Vagina (tissue), 2 donors: Measurements from ENCODE around the gene GNAO1. TPM values are rescaled to one million over a fixed set of nuclear protein-coding genes. Genes with fewer than 3 reads are reported as not detected.
A peak's percentile ranks its signal among the peaks of the same experiment; 100 is the strongest.

Experiments
- DNase-seq, 2 donors: peaks; one replicate each; pipeline ENCODE4 v3.0.0-alpha.2; 2017; ENCODE audit errors: extremely low spot score in 2 of 2
- H3K27ac ChIP-seq: fragments of 200-600 bp; sonication (generic); one replicate; pipeline ENCODE4 v1.5.1; 2019
- H3K27me3 ChIP-seq: fragments of 200-600 bp; sonication (generic); one replicate; pipeline ENCODE4 v1.5.1; 2019
- H3K36me3 ChIP-seq, 2 donors: fragments of 200-600 bp; sonication (generic); one replicate each; pipeline ENCODE4 v1.5.1; 2017 to 2019
- H3K4me1 ChIP-seq: fragments of 200-600 bp; sonication (generic); one replicate; pipeline ENCODE4 v1.5.1; 2019
- H3K4me3 ChIP-seq, 2 donors: fragments of 200-600 bp; sonication (generic); 1 replicate in 1 of 2; 2 replicates in 1 of 2; pipeline ENCODE4 v1.5.1; 2016 to 2019
- H3K9me3 ChIP-seq: fragments of 200-600 bp; sonication (generic); one replicate; pipeline ENCODE4 v1.5.1; 2019
- POLR2A ChIP-seq, 2 donors: fragments of 450-650 bp; IDR thresholded peaks; one replicate each; pipeline ENCODE4 v1.6.1; 2017; ENCODE audit warnings: antibody characterized with exemption in 2 of 2, mild to moderate bottlenecking in 2 of 2, moderate library complexity in 2 of 2
- POLR2AphosphoS5 ChIP-seq, 2 donors: sonication (generic); formaldehyde crosslinking; IDR thresholded peaks; one replicate each; pipeline ENCODE4 v1.9.0; 2017; ENCODE audit warnings: antibody characterized with exemption in 2 of 2, mild to moderate bottlenecking in 2 of 2, low read depth in 1 of 2; ENCODE audit not compliant: insufficient read depth in 1 of 2
- intact Hi-C: fragments of 100-400 bp; cut with DNase I; formaldehyde crosslinking; loops from one replicate; pipeline ENCODE4 v1.15.1; 2023
- total RNA-seq: library from RNA; depleted of rRNA; stranded (reverse); fragments of >200 nt; gene quantifications from one replicate; pipeline ENCODE4 v1.2.3, GENCODE V29; 2016
- TF ChIP-seq, protein P1 (sequence below), 3 experiments: fragments of 450-650 bp in 2 of 3; fragments of 200-600 bp in 1 of 3; sonication (generic) in 1 of 3; IDR thresholded peaks; one replicate each; pipeline ENCODE4 v1.5.1; 2017 to 2019; ENCODE audit warnings: antibody characterized with exemption in 3 of 3, mild to moderate bottlenecking in 2 of 3, moderate library complexity in 2 of 3

The GNAO1 gene
- total RNA-seq, 1 donor from 2014 or later, result 16.2 TPM

DNA sequence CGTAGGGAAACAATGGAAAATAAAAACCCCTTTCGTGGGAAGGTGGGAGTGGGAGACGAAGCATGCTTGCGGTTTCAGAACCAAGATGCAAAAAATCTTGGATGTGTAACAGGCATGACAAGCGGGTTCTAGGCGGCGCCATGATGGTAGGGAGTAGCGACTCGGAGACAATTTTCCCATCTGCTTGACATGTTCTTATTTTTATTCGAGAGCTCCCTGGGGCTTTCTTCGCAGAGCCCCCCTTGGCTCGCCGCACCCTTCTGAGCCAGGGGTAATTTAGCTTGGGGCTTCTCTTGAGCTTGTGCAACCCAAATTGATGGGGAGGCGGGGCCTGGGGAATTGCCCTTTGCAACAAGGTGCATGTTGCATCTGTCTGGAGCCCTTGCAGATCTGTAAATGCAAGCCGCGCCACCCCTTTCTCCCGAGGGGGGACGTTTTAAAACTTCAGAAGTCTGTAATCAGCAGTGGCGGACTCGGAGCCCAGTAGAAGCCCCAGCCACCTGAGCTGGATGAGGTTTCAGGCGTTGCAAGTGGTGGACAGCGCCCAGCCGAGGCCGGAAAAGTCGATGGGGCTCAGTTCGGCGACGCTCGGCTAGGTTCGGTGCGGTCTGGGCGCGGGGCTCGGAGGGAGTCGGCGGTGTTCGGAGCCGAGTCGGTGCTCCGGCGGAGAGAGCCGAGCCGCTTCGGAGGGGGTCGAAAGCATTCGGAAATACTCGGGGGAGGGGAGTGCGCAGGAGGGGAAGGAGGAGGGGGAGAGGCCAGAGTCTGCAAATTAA is 2.9 kb downstream of the GNAO1 start:
- Histone ChIP-seq H3K27ac (no peak overlapping the region), H3K4me3 (peak overlapping the region; percentile 17 to 27), H3K36me3 (no peaks in the 10 kb centered on the region), H3K9me3 (no peaks in the 10 kb centered on the region), H3K27me3 (no peaks in the 10 kb centered on the region), H3K4me1 (peaks cover 48% of the 10 kb centered on the region)
- no peak for TF ChIP-seq POLR2AphosphoS5 (IDR thresholded peaks at IDR 0.05; ENCODE audit: insufficient read depth in 1 of 2, low read depth in 1 of 2)
- TF ChIP-seq, protein P1, sequence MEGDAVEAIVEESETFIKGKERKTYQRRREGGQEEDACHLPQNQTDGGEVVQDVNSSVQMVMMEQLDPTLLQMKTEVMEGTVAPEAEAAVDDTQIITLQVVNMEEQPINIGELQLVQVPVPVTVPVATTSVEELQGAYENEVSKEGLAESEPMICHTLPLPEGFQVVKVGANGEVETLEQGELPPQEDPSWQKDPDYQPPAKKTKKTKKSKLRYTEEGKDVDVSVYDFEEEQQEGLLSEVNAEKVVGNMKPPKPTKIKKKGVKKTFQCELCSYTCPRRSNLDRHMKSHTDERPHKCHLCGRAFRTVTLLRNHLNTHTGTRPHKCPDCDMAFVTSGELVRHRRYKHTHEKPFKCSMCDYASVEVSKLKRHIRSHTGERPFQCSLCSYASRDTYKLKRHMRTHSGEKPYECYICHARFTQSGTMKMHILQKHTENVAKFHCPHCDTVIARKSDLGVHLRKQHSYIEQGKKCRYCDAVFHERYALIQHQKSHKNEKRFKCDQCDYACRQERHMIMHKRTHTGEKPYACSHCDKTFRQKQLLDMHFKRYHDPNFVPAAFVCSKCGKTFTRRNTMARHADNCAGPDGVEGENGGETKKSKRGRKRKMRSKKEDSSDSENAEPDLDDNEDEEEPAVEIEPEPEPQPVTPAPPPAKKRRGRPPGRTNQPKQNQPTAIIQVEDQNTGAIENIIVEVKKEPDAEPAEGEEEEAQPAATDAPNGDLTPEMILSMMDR (IDR thresholded peaks at IDR 0.05), result no peak
- no peak for TF ChIP-seq POLR2A (IDR thresholded peaks at IDR 0.05)
- intact Hi-C loops, result no loop called here
- peak in 1 of 2 donors; percentile 86 for DNase-seq

DNA sequence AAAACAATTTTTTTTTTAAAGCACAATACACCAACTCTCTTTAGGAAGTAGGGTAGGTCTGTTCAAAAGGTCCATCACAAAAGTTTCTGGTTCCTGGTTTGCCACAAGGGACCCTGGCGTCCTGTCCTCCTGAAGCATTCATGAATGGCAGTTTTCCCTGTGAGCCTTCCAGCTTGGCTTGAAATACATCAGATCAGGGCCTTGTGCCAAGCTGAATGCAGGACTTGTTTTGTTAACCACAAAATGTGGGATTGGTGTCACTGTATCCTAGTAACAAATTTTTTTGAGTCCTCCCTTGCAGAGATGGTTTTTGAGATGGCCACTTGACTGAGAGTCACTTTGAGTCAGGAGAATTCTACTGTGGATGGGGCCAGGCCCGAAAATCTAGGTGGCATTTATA is 3.9 kb downstream of the GNAO1 start:
- peaks cover 45% of the 10 kb centered on the region for H3K4me1 ChIP-seq

DNA sequence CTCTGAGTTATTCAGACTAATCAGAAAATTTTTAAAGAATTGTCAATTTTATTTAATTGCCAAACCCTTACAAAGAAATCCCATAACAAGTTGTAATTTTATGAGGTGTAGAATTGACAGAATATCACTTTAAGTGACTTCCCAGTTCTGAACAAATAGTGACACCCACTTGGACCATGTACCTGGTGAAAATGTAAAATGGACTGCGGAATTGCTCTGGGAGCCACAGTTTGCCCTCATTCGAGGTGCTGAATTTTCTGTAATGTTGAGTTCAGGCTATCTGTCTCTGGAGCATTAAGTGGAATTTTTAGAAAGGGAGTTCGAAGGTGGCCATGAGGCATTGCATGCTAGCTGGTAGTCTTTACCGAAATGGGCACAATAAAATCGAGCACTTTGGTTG is 5.1 kb downstream of the GNAO1 start:
- Histone ChIP-seq H3K27ac (no peak overlapping the region), H3K9me3 (no peaks in the 10 kb centered on the region), H3K4me3 (no peak overlapping the region), H3K4me1 (peaks cover 38% of the 10 kb centered on the region), H3K27me3 (no peaks in the 10 kb centered on the region), H3K36me3 (no peaks in the 10 kb centered on the region)
- intact Hi-C loops, result no loop called here
- DNase-seq, result no peak
- TF ChIP-seq, protein P1 (IDR thresholded peaks at IDR 0.05), result no peak
- TF ChIP-seq POLR2A (IDR thresholded peaks at IDR 0.05), result no peak
- no peak for TF ChIP-seq POLR2AphosphoS5 (IDR thresholded peaks at IDR 0.05; ENCODE audit: insufficient read depth in 1 of 2, low read depth in 1 of 2)

More for the DNA sequence above, 3.9 kb downstream of the GNAO1 start:
- Histone ChIP-seq H3K27me3 (no peaks in the 10 kb centered on the region), H3K36me3 (no peaks in the 10 kb centered on the region), H3K9me3 (no peaks in the 10 kb centered on the region), H3K4me3 (no peak overlapping the region), H3K27ac (no peak overlapping the region)
- DNase-seq, result no peak
- intact Hi-C loops, result no loop called here
- no peak for TF ChIP-seq POLR2AphosphoS5 (IDR thresholded peaks at IDR 0.05; ENCODE audit: insufficient read depth in 1 of 2, low read depth in 1 of 2)
- TF ChIP-seq, protein P1 (IDR thresholded peaks at IDR 0.05), result no peak
- TF ChIP-seq POLR2A (IDR thresholded peaks at IDR 0.05), result no peak

DNA sequence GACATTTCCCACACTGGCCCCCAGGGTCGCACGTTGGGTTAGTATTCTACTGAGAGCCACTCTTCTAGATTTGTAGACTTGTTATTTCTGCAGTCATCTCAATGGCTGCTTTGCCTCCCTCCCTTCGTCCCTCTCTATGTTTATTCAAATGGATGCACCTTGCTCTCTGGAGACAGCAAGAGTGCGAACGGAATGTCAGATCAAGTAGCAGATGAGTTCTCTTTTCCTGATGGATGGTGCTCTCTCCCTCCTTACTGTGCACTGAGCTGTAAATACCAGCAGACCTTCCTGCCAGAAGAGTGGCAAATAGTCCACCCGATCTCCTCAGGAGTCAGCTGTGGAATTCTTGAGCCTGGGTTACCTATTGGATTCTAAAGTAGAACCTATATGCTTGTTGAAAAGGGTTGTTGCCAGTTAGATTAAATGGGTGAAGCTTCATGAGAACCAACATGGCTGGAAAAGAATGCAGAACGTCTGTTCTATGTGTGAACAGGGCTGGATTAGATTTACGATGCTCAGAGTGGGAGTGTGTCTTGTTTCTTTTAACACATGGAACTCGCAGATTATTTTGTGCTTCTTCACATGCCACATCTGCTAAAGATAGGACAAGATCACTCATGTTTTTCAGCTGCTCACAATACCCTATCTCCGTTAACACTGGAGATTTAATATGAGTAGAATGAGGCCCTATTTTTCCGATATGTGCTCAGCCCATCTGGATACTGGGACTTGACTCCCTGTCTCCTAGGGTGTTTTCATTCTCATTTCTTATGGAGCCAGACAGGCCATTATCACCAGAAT is 6.1 kb downstream of the GNAO1 start:
- H3K36me3 ChIP-seq, result no peaks in the 10 kb centered on the region
- no peaks in the 10 kb centered on the region for H3K27me3 ChIP-seq
- intact Hi-C loops, result no loop called here
- H3K9me3 ChIP-seq, result no peaks in the 10 kb centered on the region
- no peak overlapping the region for H3K27ac ChIP-seq
- no peak for DNase-seq
- no peak overlapping the region for H3K4me3 ChIP-seq
- no peak for TF ChIP-seq POLR2AphosphoS5 (IDR thresholded peaks at IDR 0.05; ENCODE audit: insufficient read depth in 1 of 2, low read depth in 1 of 2)
- TF ChIP-seq, protein P1 (IDR thresholded peaks at IDR 0.05), result no peak
- no peak for TF ChIP-seq POLR2A (IDR thresholded peaks at IDR 0.05)
- H3K4me1 ChIP-seq, result peaks cover 28% of the 10 kb centered on the region
